ENCODE data around the gene CLCN5.
A peak's percentile ranks its signal among the peaks of the same experiment; 100 is the strongest.

CLCN5 gene

GRCh38 chrX:49922291-49923241, at the start of gene CLCN5:
Gene CLCN5 (plus strand): TSS chrX:49922596. CDS start chrX:49925299, 2,703 bp downstream.
- intact Hi-C loops (cut with DNase I) = no loop called here

GRCh38 chrX:49876750-49877149, 45.6 kb upstream of the CLCN5 start:
- DNase-seq = no peak
- intact Hi-C loops (cut with DNase I) = loop anchor here (5.0 kb wide), 1 partner anchor 34 kb away; no protein-coding TSS in a partner anchor

More at GRCh38 chrX:49922291-49923241, at the start of gene CLCN5:
- peak; percentile 85 to 99 (median 89) for DNase-seq

- no peak for DNase-seq
- intact Hi-C loops (cut with DNase I) = loop anchor here (5.0 kb wide), 1 partner anchor 35 kb away; no protein-coding TSS in a partner anchor
These were observed 44.8 kb upstream of the CLCN5 start for GRCh38 chrX:49877397-49878101.

- intact Hi-C loops (cut with DNase I) = loop anchor here (5.0 kb wide), 1 partner anchor 36 kb away; no protein-coding TSS in a partner anchor
- DNase-seq = peak in 3 of 10 donors; percentile 10 to 79 (median 76)
These were observed 44.1 kb upstream of the CLCN5 start for GRCh38 chrX:49878128-49878833.

GRCh38 chrX:49878834-49879655, 43.4 kb upstream of the CLCN5 start, which contains the start of gene USP27X:
Gene USP27X (plus strand): TSS chrX:49879484. CDS start chrX:49880308, 824 bp downstream.
- intact Hi-C loops (cut with DNase I) = loop anchor here (5.0 kb wide), 1 partner anchor 37 kb away; no protein-coding TSS in a partner anchor
- peak; percentile 54 to 96 (median 67) for DNase-seq

- peak in 1 of 10 donors; percentile 38 for DNase-seq
- intact Hi-C loops (cut with DNase I) = loop anchor here (5.0 kb wide), 1 partner anchor 37 kb away; no protein-coding TSS in a partner anchor
These were observed 42.6 kb upstream of the CLCN5 start for GRCh38 chrX:49879656-49880277.

GRCh38 chrX:49880668-49881067, 41.7 kb upstream of the CLCN5 start:
- intact Hi-C loops (cut with DNase I) = no loop called here
- peak in 1 of 10 donors; percentile 35 for DNase-seq

GRCh38 chrX:49884290-49884862, 38.0 kb upstream of the CLCN5 start:
- intact Hi-C loops (cut with DNase I) = no loop called here
- peak in 7 of 10 donors; percentile 21 to 91 (median 54) for DNase-seq

- intact Hi-C loops (cut with DNase I) = no loop called here
These were observed 29.9 kb upstream of the CLCN5 start for GRCh38 chrX:49892542-49892941.

GRCh38 chrX:49896951-49897350, 25.4 kb upstream of the CLCN5 start:
- intact Hi-C loops (cut with DNase I) = no loop called here

More at GRCh38 chrX:49892542-49892941, 29.9 kb upstream of the CLCN5 start:
- no peak for DNase-seq

GRCh38 chrX:49901048-49901447, 21.3 kb upstream of the CLCN5 start:
- intact Hi-C loops (cut with DNase I) = no loop called here
- DNase-seq = no peak

More at GRCh38 chrX:49896951-49897350, 25.4 kb upstream of the CLCN5 start:
- no peak for DNase-seq

- no peak for DNase-seq
- intact Hi-C loops (cut with DNase I) = loop anchor here (10.0 kb wide), 1 partner anchor 674 kb away; no protein-coding TSS in a partner anchor
These were observed 12.1 kb upstream of the CLCN5 start for GRCh38 chrX:49910344-49910743.

GRCh38 chrX:49912086-49912485, 10.3 kb upstream of the CLCN5 start:
- intact Hi-C loops (cut with DNase I) = loop anchor here (10.0 kb wide), 1 partner anchor 673 kb away; no protein-coding TSS in a partner anchor

GRCh38 chrX:49912861-49913260, 9.5 kb upstream of the CLCN5 start:
- DNase-seq = no peak
- intact Hi-C loops (cut with DNase I) = loop anchor here (10.0 kb wide), 1 partner anchor 672 kb away; no protein-coding TSS in a partner anchor

More at GRCh38 chrX:49912086-49912485, 10.3 kb upstream of the CLCN5 start:
- DNase-seq = no peak

- DNase-seq = peak in 4 of 10 donors; percentile 8 to 40 (median 20)
- intact Hi-C loops (cut with DNase I) = loop anchor here (1.0 to 10.0 kb wide), 3 partner anchors 152 to 669 kb away; no protein-coding TSS in a partner anchor
These were observed 6.8 kb upstream of the CLCN5 start for GRCh38 chrX:49915361-49916222.

GRCh38 chrX:49919617-49920016, 2.8 kb upstream of the CLCN5 start:
- DNase-seq = peak in 5 of 10 donors; percentile 9 to 39 (median 19)
- intact Hi-C loops (cut with DNase I) = loop anchor here (5.0 to 10.0 kb wide), 2 partner anchors 148 to 665 kb away; no protein-coding TSS in a partner anchor

- intact Hi-C loops (cut with DNase I) = no loop called here
- no peak for DNase-seq
These were observed 1.3 kb upstream of the CLCN5 start for GRCh38 chrX:49921109-49921508.
